GM23338 (cell line): Measurements from ENCODE around the gene KRTAP10-5. TPM values are rescaled to one million over a fixed set of nuclear protein-coding genes. Genes with fewer than 3 reads are reported as not detected.

ENCODE experiments used
- EZH2 ChIP-seq: fragments of 200-600 bp; sonication (generic); IDR thresholded peaks from one replicate; pipeline ENCODE4 v1.8.0; 2017; ENCODE audit warnings: antibody characterized with exemption, mild to moderate bottlenecking, low read depth; ENCODE audit not compliant: unreplicated experiment
- EZH2phosphoT487 ChIP-seq: fragments of 200-600 bp; sonication (generic); IDR thresholded peaks from one replicate; pipeline ENCODE4 v1.8.1; 2018; ENCODE audit warnings: antibody characterized with exemption; ENCODE audit not compliant: unreplicated experiment
- NANOG ChIP-seq: IDR thresholded peaks from 2 replicates; pipeline ENCODE4 v1.6.1; 2016; ENCODE audit warnings: antibody characterized with exemption, borderline replicate concordance
- STAT1 ChIP-seq: IDR thresholded peaks from one replicate; pipeline ENCODE4 v1.6.1; 2016; ENCODE audit warnings: antibody characterized with exemption; ENCODE audit not compliant: unreplicated experiment
- ZNF114 ChIP-seq: fragments of 250-450 bp; sonication (Bioruptor Pico); IDR thresholded peaks from 2 replicates; pipeline ENCODE4 v1.5.0; 2020; ENCODE audit warnings: mild to moderate bottlenecking, moderate library complexity
- ZNF331 ChIP-seq: fragments of 250-450 bp; sonication (Bioruptor Pico); IDR thresholded peaks from 2 replicates; pipeline ENCODE4 v1.5.0; 2020; ENCODE audit warnings: low read depth, mild to moderate bottlenecking, moderate library complexity
- polyA plus RNA-seq: library from polyadenylated mRNA; unstranded; fragments of >200 nt; fragmentation: Nextera tagmentation; extraction: Ambion mirVana; gene quantifications from 2 replicates; pipeline ENCODE4 v1.2.1, GENCODE V29; 2016
- total RNA-seq: library from RNA; depleted of rRNA; stranded (reverse); fragments of >200 nt; shearing (Covaris generic); gene quantifications from 2 replicates; pipeline ENCODE4 v1.2.3, GENCODE V29; 2014
- TF ChIP-seq, protein P1 (sequence below): fragments of 250-450 bp; sonication (Bioruptor Pico); IDR thresholded peaks from 2 replicates; pipeline ENCODE4 v1.5.0; 2020; ENCODE audit warnings: mild to moderate bottlenecking, moderate library complexity
- TF ChIP-seq, protein P2 (sequence below): IDR thresholded peaks from 2 replicates; pipeline ENCODE4 v1.6.1; 2016; ENCODE audit warnings: antibody characterized with exemption

KRTAP10-5 gene
- total and polyA plus RNA-seq, 2 experiments from 2014 or later: not detected

DNA sequence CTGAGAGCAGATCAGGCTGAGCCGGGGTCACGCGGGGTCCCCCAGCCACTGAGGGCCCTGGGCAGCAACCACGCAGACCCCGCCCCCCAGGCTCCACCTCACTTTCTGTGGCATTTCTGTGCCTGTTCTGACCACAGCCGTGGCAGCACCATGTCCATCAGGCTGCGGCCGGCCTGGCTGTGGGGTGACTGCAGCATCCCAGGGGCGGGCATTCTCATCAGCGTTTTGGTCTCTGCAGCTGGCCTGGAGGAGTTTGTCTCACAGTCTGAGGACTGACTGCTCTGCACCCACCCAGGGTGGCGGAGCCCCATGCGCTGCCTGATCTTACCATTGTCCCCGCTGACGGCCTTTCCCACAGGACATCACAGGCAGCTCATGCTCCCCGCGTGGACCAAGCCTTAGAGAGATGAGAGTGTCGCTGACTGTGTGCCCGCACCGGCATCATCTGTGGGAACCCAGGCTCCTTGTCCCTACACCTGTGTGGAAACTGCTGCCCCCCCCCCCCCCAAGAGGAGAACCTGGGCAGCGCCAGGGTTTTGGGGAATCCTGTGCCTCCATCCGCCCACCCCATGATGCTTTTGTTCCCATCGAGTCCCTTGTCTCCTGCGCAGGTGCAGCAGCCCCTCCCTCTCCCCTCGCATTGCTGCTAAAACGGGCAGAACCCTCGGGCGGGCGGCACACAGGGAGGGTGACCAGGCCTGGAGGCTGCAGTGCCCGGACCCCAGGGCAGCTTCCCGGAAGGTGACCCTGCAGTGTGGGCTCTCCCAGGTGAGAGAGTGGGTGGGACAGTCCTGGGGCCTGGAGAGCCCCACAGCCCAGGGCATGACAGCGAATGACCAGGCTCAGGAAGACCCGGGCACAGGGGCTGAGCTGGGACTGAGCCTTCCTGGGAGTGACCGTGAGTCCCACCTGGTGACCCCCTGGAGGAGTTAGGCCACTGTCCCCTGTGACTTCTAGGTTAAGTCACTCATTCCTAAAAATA is 42.2 kb downstream of the KRTAP10-5 start (continued):
- TF ChIP-seq, protein P1, sequence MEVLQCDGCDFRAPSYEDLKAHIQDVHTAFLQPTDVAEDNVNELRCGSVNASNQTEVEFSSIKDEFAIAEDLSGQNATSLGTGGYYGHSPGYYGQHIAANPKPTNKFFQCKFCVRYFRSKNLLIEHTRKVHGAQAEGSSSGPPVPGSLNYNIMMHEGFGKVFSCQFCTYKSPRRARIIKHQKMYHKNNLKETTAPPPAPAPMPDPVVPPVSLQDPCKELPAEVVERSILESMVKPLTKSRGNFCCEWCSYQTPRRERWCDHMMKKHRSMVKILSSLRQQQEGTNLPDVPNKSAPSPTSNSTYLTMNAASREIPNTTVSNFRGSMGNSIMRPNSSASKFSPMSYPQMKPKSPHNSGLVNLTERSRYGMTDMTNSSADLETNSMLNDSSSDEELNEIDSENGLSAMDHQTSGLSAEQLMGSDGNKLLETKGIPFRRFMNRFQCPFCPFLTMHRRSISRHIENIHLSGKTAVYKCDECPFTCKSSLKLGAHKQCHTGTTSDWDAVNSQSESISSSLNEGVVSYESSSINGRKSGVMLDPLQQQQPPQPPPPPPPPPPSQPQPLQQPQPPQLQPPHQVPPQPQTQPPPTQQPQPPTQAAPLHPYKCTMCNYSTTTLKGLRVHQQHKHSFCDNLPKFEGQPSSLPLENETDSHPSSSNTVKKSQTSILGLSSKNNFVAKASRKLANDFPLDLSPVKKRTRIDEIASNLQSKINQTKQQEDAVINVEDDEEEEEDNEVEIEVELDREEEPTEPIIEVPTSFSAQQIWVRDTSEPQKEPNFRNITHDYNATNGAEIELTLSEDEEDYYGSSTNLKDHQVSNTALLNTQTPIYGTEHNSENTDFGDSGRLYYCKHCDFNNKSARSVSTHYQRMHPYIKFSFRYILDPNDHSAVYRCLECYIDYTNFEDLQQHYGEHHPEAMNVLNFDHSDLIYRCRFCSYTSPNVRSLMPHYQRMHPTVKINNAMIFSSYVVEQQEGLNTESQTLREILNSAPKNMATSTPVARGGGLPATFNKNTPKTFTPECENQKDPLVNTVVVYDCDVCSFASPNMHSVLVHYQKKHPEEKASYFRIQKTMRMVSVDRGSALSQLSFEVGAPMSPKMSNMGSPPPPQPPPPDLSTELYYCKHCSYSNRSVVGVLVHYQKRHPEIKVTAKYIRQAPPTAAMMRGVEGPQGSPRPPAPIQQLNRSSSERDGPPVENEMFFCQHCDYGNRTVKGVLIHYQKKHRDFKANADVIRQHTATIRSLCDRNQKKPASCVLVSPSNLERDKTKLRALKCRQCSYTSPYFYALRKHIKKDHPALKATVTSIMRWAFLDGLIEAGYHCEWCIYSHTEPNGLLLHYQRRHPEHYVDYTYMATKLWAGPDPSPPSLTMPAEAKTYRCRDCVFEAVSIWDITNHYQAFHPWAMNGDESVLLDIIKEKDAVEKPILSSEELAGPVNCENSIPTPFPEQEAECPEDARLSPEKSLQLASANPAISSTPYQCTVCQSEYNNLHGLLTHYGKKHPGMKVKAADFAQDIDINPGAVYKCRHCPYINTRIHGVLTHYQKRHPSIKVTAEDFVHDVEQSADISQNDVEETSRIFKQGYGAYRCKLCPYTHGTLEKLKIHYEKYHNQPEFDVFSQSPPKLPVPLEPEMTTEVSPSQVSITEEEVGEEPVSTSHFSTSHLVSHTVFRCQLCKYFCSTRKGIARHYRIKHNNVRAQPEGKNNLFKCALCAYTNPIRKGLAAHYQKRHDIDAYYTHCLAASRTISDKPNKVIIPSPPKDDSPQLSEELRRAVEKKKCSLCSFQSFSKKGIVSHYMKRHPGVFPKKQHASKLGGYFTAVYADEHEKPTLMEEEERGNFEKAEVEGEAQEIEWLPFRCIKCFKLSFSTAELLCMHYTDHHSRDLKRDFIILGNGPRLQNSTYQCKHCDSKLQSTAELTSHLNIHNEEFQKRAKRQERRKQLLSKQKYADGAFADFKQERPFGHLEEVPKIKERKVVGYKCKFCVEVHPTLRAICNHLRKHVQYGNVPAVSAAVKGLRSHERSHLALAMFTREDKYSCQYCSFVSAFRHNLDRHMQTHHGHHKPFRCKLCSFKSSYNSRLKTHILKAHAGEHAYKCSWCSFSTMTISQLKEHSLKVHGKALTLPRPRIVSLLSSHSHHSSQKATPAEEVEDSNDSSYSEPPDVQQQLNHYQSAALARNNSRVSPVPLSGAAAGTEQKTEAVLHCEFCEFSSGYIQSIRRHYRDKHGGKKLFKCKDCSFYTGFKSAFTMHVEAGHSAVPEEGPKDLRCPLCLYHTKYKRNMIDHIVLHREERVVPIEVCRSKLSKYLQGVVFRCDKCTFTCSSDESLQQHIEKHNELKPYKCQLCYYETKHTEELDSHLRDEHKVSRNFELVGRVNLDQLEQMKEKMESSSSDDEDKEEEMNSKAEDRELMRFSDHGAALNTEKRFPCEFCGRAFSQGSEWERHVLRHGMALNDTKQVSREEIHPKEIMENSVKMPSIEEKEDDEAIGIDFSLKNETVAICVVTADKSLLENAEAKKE: no peak
- TF ChIP-seq EZH2 (no peak), STAT1 (no peak), NANOG (no peak), ZNF114 (CRISPR knock-in tag) (no peak), ZNF331 (CRISPR knock-in tag) (no peak), EZH2phosphoT487 (no peak)
- TF ChIP-seq, protein P2, sequence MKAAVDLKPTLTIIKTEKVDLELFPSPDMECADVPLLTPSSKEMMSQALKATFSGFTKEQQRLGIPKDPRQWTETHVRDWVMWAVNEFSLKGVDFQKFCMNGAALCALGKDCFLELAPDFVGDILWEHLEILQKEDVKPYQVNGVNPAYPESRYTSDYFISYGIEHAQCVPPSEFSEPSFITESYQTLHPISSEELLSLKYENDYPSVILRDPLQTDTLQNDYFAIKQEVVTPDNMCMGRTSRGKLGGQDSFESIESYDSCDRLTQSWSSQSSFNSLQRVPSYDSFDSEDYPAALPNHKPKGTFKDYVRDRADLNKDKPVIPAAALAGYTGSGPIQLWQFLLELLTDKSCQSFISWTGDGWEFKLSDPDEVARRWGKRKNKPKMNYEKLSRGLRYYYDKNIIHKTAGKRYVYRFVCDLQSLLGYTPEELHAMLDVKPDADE: no peak
